Esophagus squamous epithelium (tissue), 4 donors: Measurements from ENCODE around the gene RPTOR.

ENCODE experiments used
- CTCF ChIP-seq, 6 experiments: fragments of 450-650 bp in 4 of 6; fragments of 200-600 bp in 2 of 6; sonication (generic) in 2 of 6; IDR thresholded peaks; one replicate each; pipeline ENCODE4 v1.5.1; 2016 to 2019; ENCODE audit warnings: antibody characterized with exemption in 6 of 6, mild to moderate bottlenecking in 4 of 6, moderate library complexity in 4 of 6
- POLR2A ChIP-seq, 4 donors: fragments of 450-650 bp; IDR thresholded peaks; one replicate each; pipeline ENCODE4 v1.6.1; 2017; ENCODE audit warnings: antibody characterized with exemption in 4 of 4, mild to moderate bottlenecking in 4 of 4, moderate library complexity in 3 of 4

GRCh38 chr17:80970044-80970761, 425.6 kb downstream of the RPTOR start:
- TF ChIP-seq CTCF (IDR thresholded peaks at IDR 0.05) (peak in 5 of 6 experiments; percentile 27 to 55 (median 34)), POLR2A (IDR thresholded peaks at IDR 0.05) (no peak)
